A549 (cell line): ENCODE results near the gene KIF2A. TPM values are rescaled to one million over a fixed set of nuclear protein-coding genes. Genes with fewer than 3 reads are reported as not detected.

Experiments
- ATAC-seq, 2 experiments: fragments of 200-7000 bp in 1 of 2; fragments of >200 bp in 1 of 2; cut with Nextera tagmentation in 1 of 2; cut with Tn5 transposase in 1 of 2; 3 replicates each; pipeline versions ENCODE4 v1.8.0 to v1.9.1; 2018 to 2020; ENCODE audit warnings: mild to moderate bottlenecking in 1 of 2, moderate library complexity in 1 of 2
- CTCF ChIA-PET: fragments of 300-600 bp; sonication (Branson Sonifier 250); formaldehyde crosslinking; extraction: SDS; loops from one replicate; lab custom pipeline; 2021; ENCODE audit warnings: antibody characterized with exemption, inconsistent platforms; lab: Yijun Ruan, JAX
- POLR2A ChIA-PET: fragments of 350-600 bp; formaldehyde crosslinking; extraction: SDS; loops from one replicate; lab custom pipeline; 2021; ENCODE audit warnings: antibody characterized with exemption, inconsistent platforms; lab: Yijun Ruan, JAX
- DNase-seq, 2 experiments: peaks; one replicate each; pipeline versions ENCODE4 v3.0.0 to v3.0.0-alpha.2; 2011 to 2016; ENCODE audit warnings: low read depth in 1 of 2, low spot score in 1 of 2
- FAIRE-seq: peaks from 2 replicates; lab custom pipeline; 2011; peaks lifted over from hg19 to GRCh38; lab: Jason Lieb, UNC
- H3K27ac ChIP-seq, 2 experiments: fragments of >200 bp; sonication (Bioruptor Twin); formaldehyde crosslinking; 3 replicates each; pipeline ENCODE4 v1.5.1; 2016 to 2017
- H3K4me1 ChIP-seq: fragments of >200 bp; sonication (Bioruptor Twin); formaldehyde crosslinking; 3 replicates; pipeline ENCODE4 v1.6.1; 2016
- H3K4me2 ChIP-seq: fragments of >200 bp; sonication (Bioruptor Twin); formaldehyde crosslinking; 3 replicates; pipeline ENCODE4 v1.6.1; 2016
- H3K4me3 ChIP-seq: fragments of >200 bp; sonication (Bioruptor Twin); formaldehyde crosslinking; 3 replicates; pipeline ENCODE4 v1.5.1; 2016
- H3K9me3 ChIP-seq: fragments of >200 bp; sonication (Bioruptor Twin); formaldehyde crosslinking; 3 replicates; pipeline ENCODE4 v1.6.1; 2016
- BHLHE40 ChIP-seq: IDR thresholded peaks from 2 replicates; pipeline ENCODE4 v1.6.1; 2012; ENCODE audit warnings: low read depth, low read length, inconsistent platforms
- CBX2 ChIP-seq: fragments of 200-600 bp; sonication (generic); IDR thresholded peaks from 2 replicates; pipeline ENCODE4 v1.6.1; 2016; ENCODE audit warnings: low read depth, mild to moderate bottlenecking, borderline replicate concordance
- CBX8 ChIP-seq: fragments of 200-600 bp; sonication (generic); IDR thresholded peaks from 2 replicates; pipeline ENCODE4 v1.6.1; 2016
- CEBPB ChIP-seq, 2 experiments: fragments of >200 bp in 1 of 2; sonication (Bioruptor Twin) in 1 of 2; formaldehyde crosslinking in 1 of 2; IDR thresholded peaks; 2 replicates each; pipeline ENCODE4 v1.6.1; 2012 to 2016
- CHD2 ChIP-seq: fragments of 150-350 bp; IDR thresholded peaks from 2 replicates; pipeline ENCODE4 v1.6.1; 2014; ENCODE audit warnings: low read length; ENCODE audit not compliant: partially characterized antibody
- CHD4 ChIP-seq: fragments of 200-600 bp; sonication (generic); IDR thresholded peaks from 2 replicates; pipeline ENCODE4 v1.6.1; 2016; ENCODE audit warnings: antibody characterized with exemption, mild to moderate bottlenecking, borderline replicate concordance
- EHF ChIP-seq: fragments of 250-450 bp; sonication (Bioruptor Pico); IDR thresholded peaks from 2 replicates; pipeline ENCODE4 v1.5.0; 2020; ENCODE audit warnings: mild to moderate bottlenecking
- EHMT2 ChIP-seq: fragments of 200-600 bp; sonication (generic); IDR thresholded peaks from 2 replicates; pipeline ENCODE4 v1.6.1; 2016; ENCODE audit warnings: antibody characterized with exemption, low read depth, mild to moderate bottlenecking, moderate library complexity
- FOSB ChIP-seq: fragments of 250-450 bp; sonication (Bioruptor Pico); IDR thresholded peaks from 2 replicates; pipeline ENCODE4 v1.5.0; 2020; ENCODE audit warnings: mild to moderate bottlenecking, moderate library complexity
- FOSL2 ChIP-seq, 2 experiments: fragments of 450-650 bp in 1 of 2; fragments of >200 bp in 1 of 2; sonication (Bioruptor Twin) in 1 of 2; formaldehyde crosslinking; IDR thresholded peaks; 2 replicates each; pipeline versions ENCODE4 v1.5.0 to v1.6.1; 2016 to 2020; ENCODE audit warnings: mild to moderate bottlenecking in 1 of 2, moderate library complexity in 1 of 2
- FOXS1 ChIP-seq: fragments of 250-450 bp; sonication (Bioruptor Pico); IDR thresholded peaks from 2 replicates; pipeline ENCODE4 v1.5.0; 2020; ENCODE audit warnings: mild to moderate bottlenecking, moderate library complexity
- GATA3 ChIP-seq: IDR thresholded peaks from 2 replicates; pipeline ENCODE4 v1.6.1; 2012; ENCODE audit warnings: borderline replicate concordance
- HOXA7 ChIP-seq: fragments of 250-450 bp; sonication (Bioruptor Pico); IDR thresholded peaks from 2 replicates; pipeline ENCODE4 v1.5.0; 2020; ENCODE audit warnings: mild to moderate bottlenecking, moderate library complexity
- HOXB5 ChIP-seq: fragments of 250-450 bp; sonication (Bioruptor Pico); IDR thresholded peaks from 2 replicates; pipeline ENCODE4 v1.5.0; 2020; ENCODE audit warnings: mild to moderate bottlenecking, moderate library complexity
- JUN ChIP-seq, 2 experiments: fragments of >200 bp; sonication (Bioruptor Twin); formaldehyde crosslinking; IDR thresholded peaks; 2 replicates in 1 of 2; 3 replicates in 1 of 2; pipeline ENCODE4 v1.6.1; 2016 to 2017
- JUNB ChIP-seq: fragments of >200 bp; sonication (Bioruptor Twin); formaldehyde crosslinking; IDR thresholded peaks from 2 replicates; pipeline ENCODE4 v1.6.1; 2016
- MAFK ChIP-seq: fragments of 450-650 bp; IDR thresholded peaks from 2 replicates; pipeline ENCODE4 v1.6.1; 2014; ENCODE audit not compliant: partially characterized antibody
- NFE2L2 ChIP-seq: fragments of 150-350 bp; conservative IDR thresholded peaks from 2 replicates; pipeline ENCODE4 v1.6.1; 2014; ENCODE audit warnings: low read length
- POLR2AphosphoS2 ChIP-seq: conservative IDR thresholded peaks from 2 replicates; pipeline ENCODE4 v1.6.1; 2012; ENCODE audit warnings: low read length, improper control_type of control experiment, inconsistent platforms
- RAD21 ChIP-seq, 2 experiments: fragments of >200 bp in 1 of 2; sonication (Bioruptor Twin) in 1 of 2; formaldehyde crosslinking in 1 of 2; IDR thresholded peaks in 1 of 2; conservative IDR thresholded peaks in 1 of 2; 2 replicates in 1 of 2; 3 replicates in 1 of 2; pipeline ENCODE4 v1.6.1; 2012 to 2018; ENCODE audit warnings: inconsistent platforms in 1 of 2
- RFX5 ChIP-seq: fragments of 450-650 bp; IDR thresholded peaks from 2 replicates; pipeline ENCODE4 v1.7.1; 2014; ENCODE audit warnings: antibody characterized with exemption, mild to moderate bottlenecking, moderate library complexity
- RNF2 ChIP-seq: fragments of 200-600 bp; sonication (generic); IDR thresholded peaks from 2 replicates; pipeline ENCODE4 v1.6.1; 2016; ENCODE audit warnings: low read depth, mild to moderate bottlenecking, antibody characterized with exemption, moderate library complexity, borderline replicate concordance
- SMC3 ChIP-seq: fragments of >200 bp; sonication (Bioruptor Twin); formaldehyde crosslinking; IDR thresholded peaks from 3 replicates; pipeline ENCODE4 v1.6.1; 2018; ENCODE audit warnings: inconsistent platforms
- SREBF2 ChIP-seq: fragments of 450-650 bp; IDR thresholded peaks from 2 replicates; pipeline ENCODE4 v1.6.1; 2014; ENCODE audit warnings: mild to moderate bottlenecking, moderate library complexity
- TFCP2L1 ChIP-seq: fragments of 250-450 bp; sonication (Bioruptor Pico); IDR thresholded peaks from 2 replicates; pipeline ENCODE4 v1.5.0; 2021; ENCODE audit warnings: mild to moderate bottlenecking
- TP53 ChIP-seq: fragments of 250-450 bp; sonication (Bioruptor Pico); IDR thresholded peaks from 2 replicates; pipeline ENCODE4 v1.5.0; 2021; ENCODE audit warnings: mild to moderate bottlenecking, moderate library complexity
- ZFP36 ChIP-seq: fragments of 450-650 bp; IDR thresholded peaks from 2 replicates; pipeline ENCODE4 v1.6.1; 2014; ENCODE audit warnings: borderline replicate concordance; ENCODE audit not compliant: partially characterized antibody
- ZNF302 ChIP-seq: fragments of 250-450 bp; sonication (Bioruptor Pico); IDR thresholded peaks from 2 replicates; pipeline ENCODE4 v1.9.0; 2021; ENCODE audit warnings: inconsistent platforms, mild to moderate bottlenecking, moderate library complexity
- WGBS: methylation state at CpG from one replicate; pipeline ENCODE4 v1.1.6; 2017; ENCODE audit errors: missing lambda C conversion rate; 5-methylcytosine and 5-hydroxymethylcytosine counted together
- polyA plus RNA-seq, 4 experiments: library from polyadenylated mRNA; depleted of rRNA in 3 of 4; stranded (reverse); fragments of >200 nt; fragmentation: RNase III in 1 of 4; extraction: RNeasy Plus Mini Kit Qiagen cat#74134 plus additional on column Dnase treatment in 1 of 4; gene quantifications; 2 replicates in 3 of 4; 3 replicates in 1 of 4; pipeline ENCODE4 v1.2.3, GENCODE V29; 2011 to 2017
- TF ChIP-seq, protein P1 (sequence below): IDR thresholded peaks from 2 replicates; pipeline ENCODE4 v1.6.1; 2012
- TF ChIP-seq, protein P2 (sequence below): fragments of 250-450 bp; sonication (Bioruptor Pico); IDR thresholded peaks from 2 replicates; pipeline ENCODE4 v1.5.0; 2020; ENCODE audit warnings: low read depth, mild to moderate bottlenecking, moderate library complexity

The KIF2A gene
- polyA plus RNA-seq, 2 of the 4 experiments (the other 2 are of a cell fraction) = 44.5 to 68.9 TPM

DNA sequence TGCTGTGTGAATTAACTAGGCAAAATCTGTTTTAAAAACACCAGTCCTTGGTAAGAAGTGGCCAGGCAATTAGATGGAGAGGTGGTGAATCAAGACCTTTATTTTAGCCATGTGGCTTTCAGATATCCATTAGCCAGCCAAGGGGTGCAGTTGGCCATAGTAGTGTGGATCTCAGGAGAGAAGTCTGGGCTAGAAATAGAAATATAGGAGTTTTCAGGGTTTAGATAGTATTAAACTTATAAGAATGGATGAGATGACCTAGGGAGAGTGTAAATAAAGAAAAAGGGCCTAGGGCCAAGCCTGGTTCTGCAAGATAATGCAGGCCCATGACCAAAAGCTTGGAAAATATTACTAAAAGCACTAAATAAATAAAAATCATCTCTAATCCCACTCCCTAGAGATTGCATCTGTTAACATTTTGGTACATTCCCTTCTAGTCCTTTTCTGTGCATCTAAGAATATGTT lies 40.3 kb upstream of the KIF2A start:
- Histone ChIP-seq H3K4me2 (no peak overlapping the region), H3K4me1 (peaks cover 14% of the 10 kb centered on the region), H3K27ac (no peak overlapping the region), H3K4me3 (no peak overlapping the region), H3K9me3 (no peaks in the 10 kb centered on the region)
- TF ChIP-seq HOXA7 (CRISPR knock-in tag) (no peak), ZFP36 (no peak), CEBPB (IDR thresholded peaks at IDR 0.05) (no peak), RAD21 (conservative IDR thresholded peaks at IDR 0.05 in 1 of 2, IDR thresholded peaks at IDR 0.05 in 1 of 2) (no peak), TFCP2L1 (CRISPR knock-in tag) (no peak), MAFK (no peak), JUN (IDR thresholded peaks at IDR 0.05) (no peak), GATA3 (no peak), EHF (no peak), BHLHE40 (no peak), HOXB5 (CRISPR knock-in tag) (no peak), RNF2 (no peak), FOSB (CRISPR knock-in tag) (no peak), CHD2 (no peak), CBX2 (no peak)
- TF ChIP-seq, protein P1, sequence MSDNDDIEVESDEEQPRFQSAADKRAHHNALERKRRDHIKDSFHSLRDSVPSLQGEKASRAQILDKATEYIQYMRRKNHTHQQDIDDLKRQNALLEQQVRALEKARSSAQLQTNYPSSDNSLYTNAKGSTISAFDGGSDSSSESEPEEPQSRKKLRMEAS = no peak
- ATAC-seq (no peak), FAIRE-seq (no peak), DNase-seq (no peak)
- POLR2A ChIA-PET = no interaction called here
- CTCF ChIA-PET = no interaction called here

DNA sequence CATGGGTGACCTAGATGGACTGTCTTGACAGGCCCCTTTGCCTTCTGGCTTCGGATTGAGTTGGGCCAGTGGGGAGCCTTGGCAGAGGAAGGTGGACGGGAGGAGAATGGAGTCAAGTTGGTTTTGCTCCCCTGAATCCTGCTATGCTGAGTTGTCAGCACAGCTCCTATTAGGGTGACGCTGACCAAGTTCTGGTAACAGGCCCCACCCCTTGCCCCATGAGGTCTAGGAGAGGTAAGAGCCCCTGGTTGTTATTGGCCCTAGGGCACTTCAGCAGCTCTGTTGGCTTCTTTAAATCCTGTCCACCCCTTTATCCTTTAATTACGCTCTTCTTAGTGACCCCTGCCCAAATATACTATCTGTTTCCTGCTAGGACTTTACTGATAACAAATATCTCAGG lies 39.4 kb upstream of the KIF2A start:
- no peak overlapping the region for H3K27ac ChIP-seq
- no peak for FAIRE-seq
- POLR2A ChIA-PET = no interaction called here
- TF ChIP-seq FOSL2 (IDR thresholded peaks at IDR 0.05) = no peak
- TF ChIP-seq FOSL2 (CRISPR knock-in tag; IDR thresholded peaks at IDR 0.05) = no peak
- no peak for TF ChIP-seq FOSB (CRISPR knock-in tag)
- no peak for TF ChIP-seq EHMT2
- TF ChIP-seq CBX8 = no peak
- no peak for TF ChIP-seq ZNF302 (CRISPR knock-in tag)
- TF ChIP-seq CEBPB (IDR thresholded peaks at IDR 0.05) = no peak
- no peak for TF ChIP-seq TFCP2L1 (CRISPR knock-in tag)
- TF ChIP-seq SREBF2 = no peak
- TF ChIP-seq TP53 (CRISPR knock-in tag) = no peak
- no peak for TF ChIP-seq FOXS1 (CRISPR knock-in tag)
- TF ChIP-seq POLR2AphosphoS2 = no peak
- no peak for TF ChIP-seq ZFP36
- no peak for TF ChIP-seq JUN (IDR thresholded peaks at IDR 0.05)
- no peak for TF ChIP-seq RNF2
- TF ChIP-seq NFE2L2 = no peak
- TF ChIP-seq RFX5 = no peak
- TF ChIP-seq, protein P2, sequence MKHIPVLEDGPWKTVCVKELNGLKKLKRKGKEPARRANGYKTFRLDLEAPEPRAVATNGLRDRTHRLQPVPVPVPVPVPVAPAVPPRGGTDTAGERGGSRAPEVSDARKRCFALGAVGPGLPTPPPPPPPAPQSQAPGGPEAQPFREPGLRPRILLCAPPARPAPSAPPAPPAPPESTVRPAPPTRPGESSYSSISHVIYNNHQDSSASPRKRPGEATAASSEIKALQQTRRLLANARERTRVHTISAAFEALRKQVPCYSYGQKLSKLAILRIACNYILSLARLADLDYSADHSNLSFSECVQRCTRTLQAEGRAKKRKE (CRISPR knock-in tag) = no peak
- no peak for TF ChIP-seq SMC3
- TF ChIP-seq CHD4 = no peak
- TF ChIP-seq JUNB = no peak
- TF ChIP-seq, all 56 proteins: peak for 0
- WGBS = 80% methylated on average over 4 of the region's 4 CpGs
- no peaks in the 10 kb centered on the region for H3K9me3 ChIP-seq
- no peak overlapping the region for H3K4me2 ChIP-seq
- H3K4me3 ChIP-seq = no peak overlapping the region
- H3K4me1 ChIP-seq = peaks cover 14% of the 10 kb centered on the region
- DNase-seq (no peak), ATAC-seq (no peak)
- CTCF ChIA-PET = no interaction called here
